GM18870 (cell line): ENCODE data around the gene OR2A2.

Source experiments
- ATAC-seq: cut with Tn5 transposase; IDR thresholded peaks from one replicate; pipeline ENCODE4 v1.9.1; 2021; ENCODE audit warnings: moderate library complexity; ENCODE audit not compliant: unreplicated experiment

The OR2A2 gene

DNA sequence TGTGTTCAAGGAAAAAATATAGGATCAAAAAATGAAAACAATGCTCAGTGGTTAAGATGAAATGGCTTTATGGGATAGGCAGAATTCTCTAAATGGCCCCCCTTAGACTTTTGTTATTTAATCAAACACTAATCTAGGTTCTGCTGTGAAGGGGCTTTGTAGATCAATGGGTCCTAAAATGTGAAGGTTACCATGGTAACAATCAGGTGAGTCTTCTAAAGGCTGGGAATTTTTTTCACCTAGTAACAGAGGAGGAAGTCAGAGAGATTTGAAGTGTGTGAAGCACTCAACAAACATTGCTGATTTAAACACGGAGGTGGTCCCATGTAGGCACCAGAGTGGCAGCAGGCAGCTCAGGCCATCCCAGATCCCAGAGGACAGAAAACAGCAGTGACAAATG lies 24.7 kb downstream of the OR2A2 start:
- ATAC-seq = no peak

DNA sequence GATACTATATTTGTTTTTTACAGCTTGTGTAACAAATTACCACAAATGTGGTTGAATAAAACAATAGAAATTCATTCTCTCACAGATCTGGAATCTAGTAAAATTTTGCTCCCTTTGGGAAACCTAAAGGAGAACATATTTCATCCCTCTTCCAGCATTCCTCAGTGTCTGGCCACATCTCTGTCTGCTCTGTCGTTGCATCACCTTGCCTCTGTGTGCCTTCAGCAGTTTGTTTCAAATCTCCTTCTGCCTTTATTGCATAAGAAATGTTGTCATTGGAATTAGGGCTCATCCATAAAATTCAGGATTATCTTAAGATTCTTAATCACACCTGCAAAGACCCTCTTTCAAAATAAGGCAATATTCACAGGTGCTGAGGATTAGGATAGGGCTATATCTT lies 28.1 kb downstream of the OR2A2 start:
- ATAC-seq = no peak

DNA sequence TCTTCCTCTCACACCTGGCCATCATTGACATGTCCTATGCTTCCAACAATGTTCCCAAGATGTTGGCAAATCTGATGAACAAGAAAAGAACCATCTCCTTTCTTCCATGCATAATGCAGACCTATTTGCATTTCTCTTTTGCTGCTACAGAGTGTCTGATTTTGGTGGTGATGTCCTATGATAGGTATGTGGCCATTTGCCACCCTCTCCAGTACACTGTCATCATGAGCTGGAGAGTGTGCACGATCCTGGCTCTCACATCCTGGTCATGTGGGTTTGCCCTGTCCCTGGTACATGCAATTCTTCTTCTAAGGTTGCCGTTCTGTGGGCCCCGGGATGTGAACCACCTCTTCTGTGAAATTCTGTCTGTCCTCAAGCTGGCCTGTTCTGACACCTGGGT lies 32.8 kb downstream of the OR2A2 start:
- no peak for ATAC-seq

DNA sequence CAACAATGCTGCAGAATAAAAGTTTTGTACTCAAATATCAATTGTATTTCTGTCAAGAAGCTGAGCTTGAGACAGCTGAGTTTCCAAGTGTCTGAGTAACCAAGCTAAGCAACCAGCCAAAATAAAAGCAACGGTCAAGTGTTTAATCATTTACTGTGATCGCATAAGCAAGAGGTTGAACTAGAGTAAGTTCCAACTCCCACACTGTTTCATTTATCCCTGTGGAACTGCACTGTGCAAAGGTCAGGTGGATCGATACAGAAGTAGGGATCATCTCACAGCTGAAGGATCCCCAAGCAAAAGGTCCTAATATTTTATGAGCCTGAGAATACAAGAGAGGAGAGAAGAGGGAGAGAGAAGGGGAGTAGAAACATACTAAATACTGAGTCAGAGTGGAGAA lies 35.0 kb downstream of the OR2A2 start:
- no peak for ATAC-seq

DNA sequence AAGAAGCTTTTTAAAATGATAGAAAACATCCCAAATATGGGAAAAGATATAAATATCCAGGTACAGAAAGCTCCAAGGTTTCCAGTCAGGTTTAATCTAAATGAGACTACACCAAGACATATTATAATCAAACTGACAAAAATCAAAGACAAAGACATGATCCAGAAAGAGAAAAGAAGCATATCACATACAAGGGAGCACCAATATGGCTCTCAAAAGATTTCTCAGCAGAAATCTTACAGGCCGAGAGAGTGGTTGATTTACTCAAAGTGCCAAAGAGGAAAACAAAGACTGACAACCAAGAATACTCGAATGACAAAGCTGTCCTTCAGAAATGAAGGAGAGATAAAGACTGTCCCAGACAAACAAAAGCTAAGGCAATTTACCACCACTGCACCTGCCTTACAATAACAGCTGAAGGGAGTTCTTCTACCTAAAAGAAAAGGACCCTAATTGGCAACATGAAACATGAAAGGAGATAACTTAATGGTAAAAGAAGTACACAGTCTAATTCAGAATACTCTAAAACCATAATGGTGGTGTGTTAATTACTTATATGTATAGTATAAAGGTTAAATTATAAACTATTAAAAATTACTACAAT lies 38.9 kb downstream of the OR2A2 start:
- ATAC-seq = no peak

DNA sequence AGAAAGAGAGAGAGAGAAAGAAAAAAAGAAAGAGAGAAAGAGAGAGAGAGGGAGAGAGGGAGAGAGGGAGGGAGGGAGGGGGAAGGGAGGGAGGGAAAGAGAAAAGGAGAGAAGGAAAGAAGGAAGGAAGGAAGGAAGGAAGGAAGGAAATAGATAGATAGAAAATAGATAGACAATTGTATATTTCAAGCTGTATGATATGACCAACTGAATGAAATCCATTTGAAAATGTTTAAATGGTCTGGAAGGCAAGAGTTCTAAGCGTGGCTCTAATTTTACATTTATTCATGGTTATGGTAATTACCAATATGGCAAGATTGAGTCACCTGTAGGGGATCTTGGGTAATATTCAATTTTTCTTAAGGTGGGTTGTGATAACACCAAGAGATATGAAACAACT lies 49.5 kb downstream of the OR2A2 start:
- ATAC-seq = no peak
